Keratinocyte (primary cell): ENCODE measurements around the gene NOL4. TPM values are rescaled to one million over a fixed set of nuclear protein-coding genes. Genes with fewer than 3 reads are reported as not detected.

Experiments
- DNase-seq: peaks from one replicate; pipeline ENCODE4 v3.0.0-alpha.2; 2011; ENCODE audit warnings: low read depth, missing footprints, low spot score
- FAIRE-seq: peaks from 2 replicates; lab custom pipeline; 2011; peaks lifted over from hg19 to GRCh38; lab: Jason Lieb, UNC
- H2AFZ ChIP-seq: 2 replicates; pipeline ENCODE4 v1.6.0; 2012; ENCODE audit warnings: low read length, control low read depth, inconsistent platforms; ENCODE audit not compliant: control insufficient read depth
- H3K27ac ChIP-seq: 2 replicates; pipeline ENCODE4 v1.5.1; 2011; ENCODE audit warnings: low read length; ENCODE audit not compliant: control insufficient read depth, insufficient read depth
- H3K27me3 ChIP-seq: 3 replicates; pipeline ENCODE4 v1.6.0; 2011; ENCODE audit warnings: low read length; ENCODE audit not compliant: control insufficient read depth, insufficient read depth; ENCODE audit errors: extremely low read depth
- H3K36me3 ChIP-seq, 2 experiments: 2 replicates in 1 of 2; 3 replicates in 1 of 2; pipeline ENCODE4 v1.5.1; 2011; ENCODE audit warnings: low read length in 2 of 2, mild to moderate bottlenecking in 1 of 2; ENCODE audit not compliant: control insufficient read depth in 2 of 2, insufficient read depth in 2 of 2; ENCODE audit errors: extremely low read depth in 1 of 2
- H3K4me1 ChIP-seq: 3 replicates; pipeline ENCODE4 v1.5.1; 2011; ENCODE audit warnings: low read length; ENCODE audit not compliant: control insufficient read depth, insufficient read depth; ENCODE audit errors: extremely low read depth
- H3K4me2 ChIP-seq: 3 replicates; pipeline ENCODE4 v1.6.0; 2011; ENCODE audit warnings: low read depth, low read length; ENCODE audit not compliant: control insufficient read depth, insufficient read depth; ENCODE audit errors: extremely low read depth
- H3K4me3 ChIP-seq, 3 experiments: fragments of 200-600 bp in 1 of 3; sonication (generic) in 1 of 3; 2 replicates in 2 of 3; 3 replicates in 1 of 3; pipeline ENCODE4 v1.5.1; 2011 to 2016; ENCODE audit warnings: low read length in 3 of 3, mild to moderate bottlenecking in 3 of 3, control low read depth in 2 of 3, inconsistent platforms in 1 of 3, low read depth in 1 of 3, mixed read lengths in 1 of 3, mixed run types in 1 of 3, moderate library complexity in 1 of 3; ENCODE audit not compliant: control insufficient read depth in 2 of 3, insufficient read depth in 2 of 3; ENCODE audit errors: extremely low read depth in 1 of 3
- H3K79me2 ChIP-seq: 2 replicates; pipeline ENCODE4 v1.6.0; 2012; ENCODE audit warnings: low read length; ENCODE audit not compliant: control insufficient read depth, insufficient read depth
- H3K9ac ChIP-seq: 3 replicates; pipeline ENCODE4 v1.6.0; 2011; ENCODE audit warnings: low read length; ENCODE audit not compliant: control insufficient read depth, insufficient read depth; ENCODE audit errors: extremely low read depth
- H3K9me1 ChIP-seq: 3 replicates; pipeline ENCODE4 v1.6.0; 2011; ENCODE audit warnings: low read length; ENCODE audit not compliant: control insufficient read depth, insufficient read depth; ENCODE audit errors: extremely low read depth
- H3K9me3 ChIP-seq: 2 replicates; pipeline ENCODE4 v1.5.1; 2012; ENCODE audit warnings: low read depth, low read length; ENCODE audit not compliant: control insufficient read depth
- H4K20me1 ChIP-seq: 3 replicates; pipeline ENCODE4 v1.6.0; 2011; ENCODE audit warnings: low read length; ENCODE audit not compliant: control insufficient read depth, insufficient read depth; ENCODE audit errors: extremely low read depth
- CTCF ChIP-seq, 3 experiments: IDR thresholded peaks in 1 of 3; conservative IDR thresholded peaks in 1 of 3; optimal IDR thresholded peaks in 1 of 3; 2 replicates in 2 of 3; 3 replicates in 1 of 3; pipeline versions ENCODE3 to v1.5.1; 2011; ENCODE audit warnings: low read length in 3 of 3, mild to moderate bottlenecking in 3 of 3, moderate library complexity in 2 of 3, control low read depth in 1 of 3, inconsistent platforms in 1 of 3; ENCODE audit not compliant: insufficient read depth in 2 of 3; ENCODE audit errors: extremely low read depth in 1 of 3
- EZH2 ChIP-seq: IDR thresholded peaks from one replicate; pipeline ENCODE4 v1.6.1; 2012; ENCODE audit warnings: inconsistent platforms, mild to moderate bottlenecking, low read length, moderate library complexity
- dilution Hi-C: fragments of 300-500 bp; cut with MboI; formaldehyde crosslinking; loops from one replicate; pipeline ENCODE4 v1.7.0; 2020; ENCODE audit warnings: low sequenced_read_pairs; ENCODE audit not compliant: extremely low pct_ligation_motif_present
- polyA plus RNA-seq, 5 experiments: library from polyadenylated mRNA; depleted of rRNA in 3 of 5; stranded (reverse) in 3 of 5; stranded (forward) in 1 of 5; unstranded in 1 of 5; fragments of >200 nt; gene quantifications; 1 replicate in 1 of 5; 2 replicates in 3 of 5; 3 replicates in 1 of 5; pipeline versions ENCODE4 v1.2.1 to v1.2.3, GENCODE V29; 2011 to 2012; ENCODE audit warnings: missing spikeins in 2 of 5, low read depth in 1 of 5, low replicate concordance in 1 of 5

NOL4 gene
- polyA plus RNA-seq, 1 donor (not counting 4 experiments of a cell fraction or from before 2014, with no cell fraction given): not detected

- Histone ChIP-seq H3K27ac (no peak overlapping the region), H4K20me1 (no peaks in the 10 kb centered on the region), H2AFZ (no peak overlapping the region), H3K36me3 (no peaks in the 10 kb centered on the region), H3K9me1 (no peaks in the 10 kb centered on the region), H3K4me2 (no peak overlapping the region), H3K79me2 (no peaks in the 10 kb centered on the region), H3K9me3 (no peaks in the 10 kb centered on the region), H3K4me3 (no peak overlapping the region), H3K9ac (no peak overlapping the region), H3K4me1 (no peaks in the 10 kb centered on the region), H3K27me3 (no peaks in the 10 kb centered on the region)
- dilution Hi-C loops: no loop called here
- TF ChIP-seq EZH2 (no peak), CTCF (optimal IDR thresholded peaks at IDR 0.05 in 1 of 3, IDR thresholded peaks at IDR 0.05 in 1 of 3, conservative IDR thresholded peaks at IDR 0.05 in 1 of 3; ENCODE audit: extremely low read depth in 1 of 3, insufficient read depth in 2 of 3, low read length in 3 of 3) (no peak)
- DNase-seq (no peak), FAIRE-seq (no peak)
Observed at GRCh38 chr18:34251919-34252318, 27.2 kb upstream of the NOL4 start.

GRCh38 chr18:34248727-34249126 lies 24.0 kb upstream of the NOL4 start:
- Histone ChIP-seq H3K79me2 (no peaks in the 10 kb centered on the region), H4K20me1 (no peaks in the 10 kb centered on the region), H3K9me1 (no peaks in the 10 kb centered on the region), H2AFZ (no peak overlapping the region), H3K27ac (no peak overlapping the region), H3K9ac (no peak overlapping the region), H3K4me2 (no peak overlapping the region), H3K36me3 (no peaks in the 10 kb centered on the region), H3K27me3 (no peaks in the 10 kb centered on the region), H3K4me3 (no peak overlapping the region), H3K4me1 (no peaks in the 10 kb centered on the region), H3K9me3 (no peaks in the 10 kb centered on the region)
- TF ChIP-seq CTCF (optimal IDR thresholded peaks at IDR 0.05 in 1 of 3, IDR thresholded peaks at IDR 0.05 in 1 of 3, conservative IDR thresholded peaks at IDR 0.05 in 1 of 3; ENCODE audit: extremely low read depth in 1 of 3, insufficient read depth in 2 of 3, low read length in 3 of 3) (no peak), EZH2 (no peak)
- no peak for FAIRE-seq
- dilution Hi-C loops: no loop called here
- no peak for DNase-seq
